ENCODE results near the gene GSTT4.

GRCh38 chr22:24029304-24029703 lies 24.1 kb upstream of the GSTT4 start:
- TF ChIP-seq, protein P1, sequence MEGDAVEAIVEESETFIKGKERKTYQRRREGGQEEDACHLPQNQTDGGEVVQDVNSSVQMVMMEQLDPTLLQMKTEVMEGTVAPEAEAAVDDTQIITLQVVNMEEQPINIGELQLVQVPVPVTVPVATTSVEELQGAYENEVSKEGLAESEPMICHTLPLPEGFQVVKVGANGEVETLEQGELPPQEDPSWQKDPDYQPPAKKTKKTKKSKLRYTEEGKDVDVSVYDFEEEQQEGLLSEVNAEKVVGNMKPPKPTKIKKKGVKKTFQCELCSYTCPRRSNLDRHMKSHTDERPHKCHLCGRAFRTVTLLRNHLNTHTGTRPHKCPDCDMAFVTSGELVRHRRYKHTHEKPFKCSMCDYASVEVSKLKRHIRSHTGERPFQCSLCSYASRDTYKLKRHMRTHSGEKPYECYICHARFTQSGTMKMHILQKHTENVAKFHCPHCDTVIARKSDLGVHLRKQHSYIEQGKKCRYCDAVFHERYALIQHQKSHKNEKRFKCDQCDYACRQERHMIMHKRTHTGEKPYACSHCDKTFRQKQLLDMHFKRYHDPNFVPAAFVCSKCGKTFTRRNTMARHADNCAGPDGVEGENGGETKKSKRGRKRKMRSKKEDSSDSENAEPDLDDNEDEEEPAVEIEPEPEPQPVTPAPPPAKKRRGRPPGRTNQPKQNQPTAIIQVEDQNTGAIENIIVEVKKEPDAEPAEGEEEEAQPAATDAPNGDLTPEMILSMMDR (IDR thresholded peaks at IDR 0.05): no peak
- TF ChIP-seq POLR2A (IDR thresholded peaks at IDR 0.05): no peak
